HG03280 (cell line): ENCODE measurements around the gene CHST5.
"Not testable (repeated sequence)": the region's sequence is repeated elsewhere in the genome, so short reads cannot be mapped to it uniquely, and the experiment has no call there.

Source experiments
- ATAC-seq: cut with Tn5 transposase; IDR thresholded peaks from one replicate; pipeline ENCODE4 v1.9.1; 2021; ENCODE audit warnings: mild to moderate bottlenecking, moderate library complexity; ENCODE audit not compliant: unreplicated experiment

CHST5 gene

GRCh38 chr16:75514296-75514695 is 21.6 kb downstream of the CHST5 start:
- no peak for ATAC-seq

GRCh38 chr16:75506574-75506973 is 29.3 kb downstream of the CHST5 start:
- no peak for ATAC-seq

- no peak for ATAC-seq
Measured at GRCh38 chr16:75506107-75506506, 29.8 kb downstream of the CHST5 start.

GRCh38 chr16:75503801-75504200 is 32.1 kb downstream of the CHST5 start:
- no peak for ATAC-seq

- no peak for ATAC-seq
Measured at GRCh38 chr16:75502916-75503605, 32.8 kb downstream of the CHST5 start.

- not testable (repeated sequence) for ATAC-seq
Measured at GRCh38 chr16:75501820-75502219, 34.1 kb downstream of the CHST5 start.

- ATAC-seq = no peak
Measured at GRCh38 chr16:75501359-75501758, 34.5 kb downstream of the CHST5 start.

- not testable (repeated sequence) for ATAC-seq
Measured at GRCh38 chr16:75498605-75499322, 37.1 kb downstream of the CHST5 start.

GRCh38 chr16:75497558-75497957 is 38.4 kb downstream of the CHST5 start:
- ATAC-seq = no peak

GRCh38 chr16:75495076-75495674 is 40.7 kb downstream of the CHST5 start, which contains the start of gene CHST6:
Gene CHST6 (minus strand): TSS chr16:75495441. CDS start chr16:75479828, 15,613 bp downstream.
- peak; percentile 58 for ATAC-seq

GRCh38 chr16:75494661-75495075 is 41.2 kb downstream of the CHST5 start:
- ATAC-seq = no peak

GRCh38 chr16:75494184-75494583 is 41.7 kb downstream of the CHST5 start:
- no peak for ATAC-seq

GRCh38 chr16:75491876-75492275 is 44.0 kb downstream of the CHST5 start:
- ATAC-seq = no peak

- ATAC-seq = no peak
Measured at GRCh38 chr16:75488322-75488721, 47.6 kb downstream of the CHST5 start.

- ATAC-seq = peak; percentile 56
Measured at GRCh38 chr16:75486676-75487313, 49.1 kb downstream of the CHST5 start.

- ATAC-seq = no peak
Measured at GRCh38 chr16:75486014-75486675, 49.8 kb downstream of the CHST5 start.

- no peak for ATAC-seq
Measured at GRCh38 chr16:75485230-75486013, 50.5 kb downstream of the CHST5 start.

- no peak for ATAC-seq
Measured at GRCh38 chr16:75483222-75483621, 52.7 kb downstream of the CHST5 start.

- ATAC-seq = no peak
Measured at GRCh38 chr16:75482434-75483205, 53.3 kb downstream of the CHST5 start.
